HCT116 (cell line): ENCODE data around the gene GLOD4. TPM values are rescaled to one million over a fixed set of nuclear protein-coding genes. Genes with fewer than 3 reads are reported as not detected.

Source experiments
- ATAC-seq: fragments of 200-7000 bp; cut with Tn5 transposase; 2 replicates; pipeline ENCODE4 v1.9.1; 2020; ENCODE audit warnings: mild to moderate bottlenecking, moderate library complexity
- BruUV-seq: library from RNA; stranded (reverse); fragments of 400-500 nt; replicated peaks from 2 replicates; lab custom pipeline; 2021; lab: Mats Ljungman, UMichigan
- CTCF ChIA-PET: fragments of 300-600 bp; sonication (Branson Sonifier 250); formaldehyde crosslinking; loops from one replicate; lab custom pipeline; 2021; ENCODE audit warnings: antibody characterized with exemption; lab: Charles Lee
- POLR2A ChIA-PET: fragments of 300-600, 350-600 bp; sonication (Branson Sonifier 250); formaldehyde crosslinking; loops from one replicate; lab custom pipeline; 2021; ENCODE audit warnings: antibody characterized with exemption; lab: Charles Lee
- RAD21 ChIA-PET, 2 experiments: fragments of 300-600 bp; sonication (Branson Sonifier 250); formaldehyde crosslinking; loops; one replicate each; lab custom pipeline; 2023; ENCODE audit warnings: low total read pairs in 2 of 2; ENCODE audit not compliant: uncharacterized antibody in 2 of 2, unreplicated experiment in 2 of 2, low non-redundant PET in 1 of 2; lab: Charles Lee
- DNase-seq: peaks from one replicate; pipeline ENCODE4 v3.0.0-alpha.2; 2010; ENCODE audit warnings: low read depth, low spot score
- H2AFZ ChIP-seq: fragments of 200-600 bp; shearing (Covaris generic), sonication (generic); 2 replicates; pipeline ENCODE4 v1.6.1; 2017; ENCODE audit warnings: low read depth, mixed run types, mixed read lengths, antibody characterized with exemption, low read length; ENCODE audit not compliant: poor library complexity, severe bottlenecking
- H3K27ac ChIP-seq: 2 replicates; pipeline ENCODE4 v1.5.1; 2012; ENCODE audit warnings: low read depth, low read length
- H3K27me3 ChIP-seq: fragments of 200-600 bp; sonication (generic); 2 replicates; pipeline ENCODE4 v1.6.1; 2016; ENCODE audit warnings: mixed run types, low read length, mixed read lengths; ENCODE audit not compliant: insufficient read depth
- H3K36me3 ChIP-seq, 2 experiments: fragments of 200-500 bp in 1 of 2; fragments of 200-600 bp in 1 of 2; sonication (Bioruptor generic) in 1 of 2; sonication (generic) in 1 of 2; 2 replicates each; pipeline versions ENCODE4 v1.5.1 to v1.6.1; 2014 to 2016; ENCODE audit warnings: low read length in 2 of 2, inconsistent platforms in 1 of 2, mixed read lengths in 1 of 2, mixed run types in 1 of 2; ENCODE audit not compliant: insufficient read depth in 2 of 2, control insufficient read depth in 1 of 2
- H3K4me1 ChIP-seq, 2 experiments: fragments of 200-600 bp in 1 of 2; sonication (generic) in 1 of 2; 2 replicates each; pipeline versions ENCODE4 v1.5.1 to v1.6.1; 2012 to 2017; ENCODE audit warnings: low read length in 2 of 2, inconsistent platforms in 1 of 2, mild to moderate bottlenecking in 1 of 2, mixed read lengths in 1 of 2, mixed run types in 1 of 2, moderate library complexity in 1 of 2; ENCODE audit not compliant: insufficient read depth in 2 of 2, control insufficient read depth in 1 of 2
- H3K4me2 ChIP-seq: fragments of 200-600 bp; sonication (generic); 2 replicates; pipeline ENCODE4 v1.6.1; 2017; ENCODE audit warnings: mixed run types, low read length, mixed read lengths
- H3K4me3 ChIP-seq, 2 experiments: fragments of 200-600 bp in 1 of 2; sonication (generic) in 1 of 2; replicated peaks in 1 of 2; 2 replicates each; pipeline ENCODE4 v1.5.1; 2011 to 2016; ENCODE audit warnings: low read length in 2 of 2, control low read depth in 1 of 2, low read depth in 1 of 2, mild to moderate bottlenecking in 1 of 2, mixed read lengths in 1 of 2, mixed run types in 1 of 2
- H3K79me2 ChIP-seq: fragments of 200-600 bp; sonication (generic); 2 replicates; pipeline ENCODE4 v1.6.1; 2017; ENCODE audit warnings: mild to moderate bottlenecking, mixed run types, low read length, moderate library complexity, mixed read lengths; ENCODE audit not compliant: insufficient read depth
- H3K9ac ChIP-seq: fragments of 200-600 bp; sonication (generic); 2 replicates; pipeline ENCODE4 v1.6.1; 2016; ENCODE audit warnings: low read length, mixed read lengths
- H3K9me2 ChIP-seq: fragments of 200-600 bp; sonication (generic), shearing (Covaris generic); 2 replicates; pipeline ENCODE4 v1.6.1; 2017; ENCODE audit warnings: mixed run types, mild to moderate bottlenecking, moderate library complexity; ENCODE audit not compliant: insufficient read depth
- H3K9me3 ChIP-seq, 2 experiments: fragments of 200-500 bp in 1 of 2; fragments of 200-600 bp in 1 of 2; sonication (Bioruptor generic) in 1 of 2; sonication (generic) in 1 of 2; 2 replicates each; pipeline ENCODE4 v1.6.1; 2014 to 2017; ENCODE audit warnings: low read length in 2 of 2, mixed read lengths in 2 of 2, inconsistent platforms in 1 of 2, low read depth in 1 of 2, mild to moderate bottlenecking in 1 of 2, mixed run types in 1 of 2, moderate library complexity in 1 of 2; ENCODE audit not compliant: control insufficient read depth in 1 of 2, insufficient read depth in 1 of 2
- H4K20me1 ChIP-seq: fragments of 200-600 bp; sonication (generic), shearing (Covaris generic); 2 replicates; pipeline ENCODE4 v1.6.1; 2017; ENCODE audit warnings: mixed run types, mild to moderate bottlenecking, moderate library complexity; ENCODE audit not compliant: insufficient read depth
- CBX3 ChIP-seq: IDR thresholded peaks from 2 replicates; pipeline ENCODE4 v1.6.1; 2012; ENCODE audit warnings: low read depth
- CEBPB ChIP-seq: IDR thresholded peaks from 2 replicates; pipeline ENCODE4 v1.6.1; 2012; ENCODE audit warnings: low read depth
- EZH2phosphoT487 ChIP-seq: fragments of 200-600 bp; IDR thresholded peaks from 2 replicates; pipeline ENCODE4 v1.6.1; 2018; ENCODE audit warnings: antibody characterized with exemption, borderline replicate concordance
- JUND ChIP-seq: IDR thresholded peaks from 2 replicates; pipeline ENCODE4 v1.6.1; 2012
- POLR2A ChIP-seq: IDR thresholded peaks from 2 replicates; pipeline ENCODE4 v1.7.0; 2011; ENCODE audit warnings: borderline replicate concordance; ENCODE audit not compliant: insufficient read depth, insufficient read length; ENCODE audit errors: extremely low read depth
- RAD21 ChIP-seq: IDR thresholded peaks from 2 replicates; pipeline ENCODE4 v1.6.1; 2012; ENCODE audit warnings: low read depth, mild to moderate bottlenecking
- REST ChIP-seq: IDR thresholded peaks from 2 replicates; pipeline ENCODE4 v1.6.1; 2012; ENCODE audit warnings: low read depth
- ZFX ChIP-seq: fragments of 450-650 bp; IDR thresholded peaks from 2 replicates; pipeline ENCODE4 v1.6.1; 2017
- ZNF274 ChIP-seq: fragments of 200-500 bp; sonication (Bioruptor generic); IDR thresholded peaks from 2 replicates; pipeline ENCODE4 v1.6.1; 2014; ENCODE audit warnings: mild to moderate bottlenecking, low read depth, low read length, inconsistent platforms
- intact Hi-C: fragments of 100-400 bp; cut with micrococcal nuclease; formaldehyde crosslinking; loops from 2 replicates; pipeline ENCODE4 v1.10.0; 2022
- total RNA-seq: library from RNA; stranded (reverse); gene quantifications from one replicate; pipeline ENCODE4 v1.2.1, GENCODE V29; 2021; ENCODE audit not compliant: unreplicated experiment
- TF ChIP-seq, protein P1 (sequence below), 3 experiments: fragments of 200-600 bp in 1 of 3; sonication (generic) in 1 of 3; IDR thresholded peaks in 2 of 3; conservative IDR thresholded peaks in 1 of 3; 2 replicates each; pipeline ENCODE4 v1.5.1; 2012 to 2017; ENCODE audit warnings: low read depth in 2 of 3, low read length in 2 of 3, antibody characterized with exemption in 1 of 3, borderline replicate concordance in 1 of 3, control low read depth in 1 of 3, mild to moderate bottlenecking in 1 of 3, mixed read lengths in 1 of 3, mixed run types in 1 of 3, moderate library complexity in 1 of 3; ENCODE audit not compliant: insufficient read depth in 1 of 3

The GLOD4 gene
- total RNA-seq, 1 experiment from 2014 or later, result 80.7 TPM

DNA sequence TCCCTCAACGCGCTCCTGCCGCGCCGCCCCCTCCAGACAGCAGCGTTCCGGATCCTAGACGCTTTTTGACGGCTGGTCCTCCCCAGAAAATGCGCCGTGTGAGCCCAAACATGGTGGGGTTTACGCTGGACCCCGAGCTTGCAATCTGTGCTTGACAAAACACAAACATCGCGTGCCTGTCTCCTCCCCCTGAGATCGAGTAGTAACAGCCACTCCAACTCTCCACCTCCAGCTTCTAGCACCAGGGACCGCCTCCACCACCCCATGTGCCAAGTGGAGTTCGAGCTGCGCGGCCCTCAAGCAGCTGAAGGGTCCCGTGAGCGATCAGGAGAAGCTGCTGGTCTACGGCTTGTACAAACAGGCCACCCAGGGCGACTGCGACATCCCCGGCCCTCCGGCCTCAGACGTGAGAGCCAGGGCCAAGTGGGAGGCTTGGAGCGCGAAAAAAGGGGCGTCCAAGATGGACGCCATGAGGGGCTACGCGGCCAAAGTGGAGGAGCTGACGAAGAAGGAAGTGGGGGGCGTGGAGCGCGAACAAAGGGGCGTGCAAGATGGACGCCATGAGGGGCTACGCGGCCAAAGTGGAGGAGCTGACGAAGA lies 29.4 kb downstream of the GLOD4 start:
- intact Hi-C loops, result no loop called here
- ATAC-seq (0 out of 2 replicates have a peak, but pooled peaks have one; percentile 2), DNase-seq (no peak)
- Histone ChIP-seq H3K4me3 (peak overlapping the region; percentile 76 to 94), H3K36me3 (peaks cover 4 to 7% of the 10 kb centered on the region in 2 experiments; a peak in 3 of 4 replicates), H3K9me2 (no peaks in the 10 kb centered on the region), H3K4me2 (peak overlapping the region; percentile 80), H3K4me1 (peaks cover 12 to 19% of the 10 kb centered on the region in 2 experiments), H4K20me1 (no peaks in the 10 kb centered on the region), H3K9me3 (no peaks in the 10 kb centered on the region), H3K27ac (peak overlapping the region; percentile 88; the same call in 1 of the 2 replicates), H2AFZ (no peak overlapping the region), H3K79me2 (peaks cover 39% of the 10 kb centered on the region), H3K9ac (peak overlapping the region; percentile 93), H3K27me3 (no peaks in the 10 kb centered on the region)
- BruUV-seq, result TSS peak; percentile 61
- ChIA-PET CTCF (interaction anchor here (0.8 to 1.6 kb wide), 3 partner anchors 46 to 341 kb away, joined by 4 to 7 read pairs (median 4); no protein-coding TSS in a partner anchor), RAD21 (no interaction called here), POLR2A (no interaction called here)
- TF ChIP-seq CEBPB (no peak), RAD21 (no peak), ZFX (no peak), REST (no peak), ZNF274 (no peak), JUND (no peak), EZH2phosphoT487 (no peak), POLR2A (no peak), CBX3 (no peak)
- TF ChIP-seq, protein P1, sequence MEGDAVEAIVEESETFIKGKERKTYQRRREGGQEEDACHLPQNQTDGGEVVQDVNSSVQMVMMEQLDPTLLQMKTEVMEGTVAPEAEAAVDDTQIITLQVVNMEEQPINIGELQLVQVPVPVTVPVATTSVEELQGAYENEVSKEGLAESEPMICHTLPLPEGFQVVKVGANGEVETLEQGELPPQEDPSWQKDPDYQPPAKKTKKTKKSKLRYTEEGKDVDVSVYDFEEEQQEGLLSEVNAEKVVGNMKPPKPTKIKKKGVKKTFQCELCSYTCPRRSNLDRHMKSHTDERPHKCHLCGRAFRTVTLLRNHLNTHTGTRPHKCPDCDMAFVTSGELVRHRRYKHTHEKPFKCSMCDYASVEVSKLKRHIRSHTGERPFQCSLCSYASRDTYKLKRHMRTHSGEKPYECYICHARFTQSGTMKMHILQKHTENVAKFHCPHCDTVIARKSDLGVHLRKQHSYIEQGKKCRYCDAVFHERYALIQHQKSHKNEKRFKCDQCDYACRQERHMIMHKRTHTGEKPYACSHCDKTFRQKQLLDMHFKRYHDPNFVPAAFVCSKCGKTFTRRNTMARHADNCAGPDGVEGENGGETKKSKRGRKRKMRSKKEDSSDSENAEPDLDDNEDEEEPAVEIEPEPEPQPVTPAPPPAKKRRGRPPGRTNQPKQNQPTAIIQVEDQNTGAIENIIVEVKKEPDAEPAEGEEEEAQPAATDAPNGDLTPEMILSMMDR (IDR thresholded peaks at IDR 0.05 in 2 of 3, conservative IDR thresholded peaks at IDR 0.05 in 1 of 3; ENCODE audit: borderline replicate concordance in 1 of 3, insufficient read depth in 1 of 3, low read depth in 2 of 3, low read length in 2 of 3), result no peak
